GM12865 (cell line): Measurements from ENCODE around the gene INSR.

Source experiments
- DNase-seq: peaks from one replicate; pipeline ENCODE4 v3.0.0; 2010; ENCODE audit warnings: low read depth
- H3K4me3 ChIP-seq: 2 replicates; pipeline ENCODE4 v1.5.1; 2011; ENCODE audit warnings: mild to moderate bottlenecking, low read depth, low read length, control low read depth
- TF ChIP-seq, protein P1 (sequence below): IDR thresholded peaks from 2 replicates; pipeline ENCODE4 v1.5.1; 2011; ENCODE audit warnings: low read length, control low read depth, low read depth, inconsistent platforms; ENCODE audit not compliant: insufficient read depth; ENCODE audit errors: missing control alignments

Gene INSR

DNA sequence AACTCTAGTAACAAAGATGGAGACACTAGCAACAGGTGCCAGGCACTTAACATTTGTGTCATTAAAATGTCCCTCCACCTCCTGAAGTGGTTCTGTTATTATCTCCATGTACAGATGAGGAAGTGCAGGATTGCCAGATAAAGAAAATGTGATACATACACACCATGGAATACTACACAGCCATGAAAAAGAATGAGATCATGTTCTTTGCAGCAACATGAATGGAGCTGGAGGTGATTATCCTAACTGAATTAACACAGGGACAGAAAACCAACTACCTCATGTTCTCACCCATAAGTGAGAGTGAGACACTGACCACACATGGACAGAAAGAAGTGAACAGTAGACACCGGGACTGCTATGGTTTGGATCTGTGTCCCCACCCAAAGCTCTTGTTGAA lies 164.2 kb downstream of the INSR start:
- H3K4me3 ChIP-seq = no peak overlapping the region
- TF ChIP-seq, protein P1, sequence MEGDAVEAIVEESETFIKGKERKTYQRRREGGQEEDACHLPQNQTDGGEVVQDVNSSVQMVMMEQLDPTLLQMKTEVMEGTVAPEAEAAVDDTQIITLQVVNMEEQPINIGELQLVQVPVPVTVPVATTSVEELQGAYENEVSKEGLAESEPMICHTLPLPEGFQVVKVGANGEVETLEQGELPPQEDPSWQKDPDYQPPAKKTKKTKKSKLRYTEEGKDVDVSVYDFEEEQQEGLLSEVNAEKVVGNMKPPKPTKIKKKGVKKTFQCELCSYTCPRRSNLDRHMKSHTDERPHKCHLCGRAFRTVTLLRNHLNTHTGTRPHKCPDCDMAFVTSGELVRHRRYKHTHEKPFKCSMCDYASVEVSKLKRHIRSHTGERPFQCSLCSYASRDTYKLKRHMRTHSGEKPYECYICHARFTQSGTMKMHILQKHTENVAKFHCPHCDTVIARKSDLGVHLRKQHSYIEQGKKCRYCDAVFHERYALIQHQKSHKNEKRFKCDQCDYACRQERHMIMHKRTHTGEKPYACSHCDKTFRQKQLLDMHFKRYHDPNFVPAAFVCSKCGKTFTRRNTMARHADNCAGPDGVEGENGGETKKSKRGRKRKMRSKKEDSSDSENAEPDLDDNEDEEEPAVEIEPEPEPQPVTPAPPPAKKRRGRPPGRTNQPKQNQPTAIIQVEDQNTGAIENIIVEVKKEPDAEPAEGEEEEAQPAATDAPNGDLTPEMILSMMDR = no peak
- no peak for DNase-seq

DNA sequence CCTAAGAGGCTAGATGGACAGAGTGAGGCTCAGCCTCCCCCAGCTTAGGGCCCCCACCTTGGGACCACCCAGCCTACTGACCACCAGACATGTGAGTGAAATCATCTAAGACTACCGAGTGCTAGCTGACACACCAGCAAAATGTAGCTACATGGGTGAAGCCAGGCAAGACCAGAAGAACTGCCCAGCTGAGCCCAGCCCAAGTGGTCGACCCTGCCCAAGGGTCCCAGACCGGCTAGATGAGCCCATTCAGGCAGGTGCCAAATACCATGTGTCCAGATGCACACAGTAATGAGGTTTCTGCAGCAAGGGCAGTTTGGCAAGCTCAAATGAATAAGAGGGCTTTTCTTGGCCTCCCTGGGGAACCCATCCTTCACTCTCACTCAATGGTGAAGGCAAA lies 168.1 kb downstream of the INSR start:
- H3K4me3 ChIP-seq = no peak overlapping the region
- DNase-seq = no peak
- TF ChIP-seq, protein P1 = no peak

DNA sequence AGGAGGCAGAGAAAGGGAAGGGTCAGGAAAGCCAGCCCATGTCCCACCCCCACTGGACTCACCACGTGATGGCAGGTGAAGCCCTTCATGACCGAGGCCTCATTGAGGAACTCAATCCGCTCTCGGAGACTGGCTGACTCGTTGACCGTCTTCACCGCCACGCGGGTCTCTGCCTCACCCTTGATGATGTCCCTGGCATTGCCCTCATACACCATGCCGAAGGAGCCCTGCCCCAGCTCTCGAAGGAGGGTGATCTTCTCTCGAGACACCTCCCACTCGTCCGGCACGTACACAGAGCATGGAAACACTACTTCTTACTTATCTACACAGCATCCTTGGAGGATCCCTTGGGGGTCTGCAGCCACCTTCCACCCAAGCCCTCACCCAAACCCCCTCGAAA lies 169.0 kb downstream of the INSR start:
- DNase-seq = no peak
- TF ChIP-seq, protein P1 = no peak
- no peak overlapping the region for H3K4me3 ChIP-seq

DNA sequence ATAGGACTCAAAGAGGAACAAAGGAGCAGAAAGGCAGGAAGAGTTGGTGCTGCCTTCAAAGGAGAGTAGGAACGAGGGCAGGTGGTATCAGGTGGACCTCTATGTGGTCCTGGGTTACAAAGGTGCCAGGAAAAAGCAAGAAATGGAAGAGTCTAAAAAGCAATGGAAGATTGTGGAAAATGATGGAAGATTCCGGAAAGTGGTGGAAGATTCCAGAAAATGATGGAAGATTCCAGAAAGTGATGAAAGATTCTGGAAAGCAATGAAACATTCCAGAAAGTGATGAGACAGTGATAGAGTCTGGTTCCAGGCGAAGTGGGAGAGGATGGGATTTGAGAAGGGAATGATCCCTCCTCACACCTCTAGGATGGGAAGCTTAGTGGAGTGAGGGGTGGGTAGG lies 169.4 kb downstream of the INSR start:
- TF ChIP-seq, protein P1 = no peak

DNA sequence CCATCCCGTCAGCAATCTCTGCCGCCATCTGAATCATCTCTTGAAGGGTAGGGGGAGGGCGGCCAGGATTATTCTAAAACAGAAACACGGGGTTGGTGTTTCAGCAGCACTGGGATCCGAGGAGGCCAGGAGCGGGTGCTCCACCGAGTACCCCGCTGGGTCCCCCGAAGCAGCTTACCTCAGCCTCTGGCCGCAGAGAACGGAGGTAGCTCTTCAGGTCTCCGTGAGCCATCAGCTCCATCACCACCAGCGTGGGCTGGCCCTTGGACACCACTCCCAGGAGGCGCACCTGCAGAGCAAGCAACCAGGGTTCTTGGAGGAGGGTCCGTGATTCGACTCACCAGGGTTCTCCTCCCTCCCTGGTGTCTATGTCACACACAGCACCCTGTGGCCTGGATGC lies 171.5 kb downstream of the INSR start:
- TF ChIP-seq, protein P1 = no peak
- DNase-seq = no peak
- no peak overlapping the region for H3K4me3 ChIP-seq

More for the DNA sequence above, 169.4 kb downstream of the INSR start:
- no peak for DNase-seq
- H3K4me3 ChIP-seq = no peak overlapping the region

DNA sequence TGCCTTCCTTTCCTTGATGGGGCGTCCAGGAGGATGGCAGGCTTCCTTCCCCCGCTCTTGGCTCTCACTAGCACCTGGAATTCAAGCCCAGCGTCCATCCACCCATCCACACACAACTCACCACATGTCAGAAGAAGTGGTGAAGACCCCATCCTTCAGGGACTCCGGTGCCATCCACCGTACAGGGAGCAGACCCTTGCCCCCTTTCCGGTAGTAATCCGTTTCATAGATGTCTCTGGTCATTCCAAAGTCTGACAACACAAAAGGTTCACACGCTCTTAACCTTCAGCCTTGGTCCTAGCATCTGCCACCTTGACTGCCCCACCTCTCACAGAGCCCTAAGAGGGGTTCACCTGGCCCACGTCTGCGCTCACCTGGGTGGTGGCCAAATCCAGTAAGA lies 173.7 kb downstream of the INSR start:
- TF ChIP-seq, protein P1 = no peak
- H3K4me3 ChIP-seq = no peak overlapping the region
- no peak for DNase-seq

DNA sequence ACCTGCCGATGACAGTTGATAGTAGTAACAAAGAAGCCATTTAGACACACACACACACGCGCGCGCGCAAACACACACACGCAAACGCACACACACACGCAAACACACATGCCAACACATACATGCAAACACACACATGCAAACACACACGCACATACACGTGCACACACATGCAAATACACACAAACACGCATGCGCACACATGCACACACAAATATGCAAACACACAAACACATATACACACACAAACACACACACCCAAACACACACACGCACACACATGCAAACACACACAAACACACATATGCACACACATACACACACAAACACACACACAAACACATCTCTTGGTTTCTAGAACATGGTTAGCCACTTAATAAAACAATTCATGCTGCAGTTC lies 174.6 kb downstream of the INSR start:
- no peak overlapping the region for H3K4me3 ChIP-seq
- no peak for DNase-seq
- TF ChIP-seq, protein P1 = no peak
